Common myeloid progenitor, CD34-positive (primary cell): ENCODE results near the gene UROC1.
A peak's percentile ranks its signal among the peaks of the same experiment; 100 is the strongest.

Experiments used
- CTCF ChIA-PET: fragments of 350-600 bp; sonication (Branson Sonifier 250); formaldehyde crosslinking; loops from one replicate; lab custom pipeline; 2021; ENCODE audit warnings: antibody characterized with exemption; lab: Charles Lee
- POLR2A ChIA-PET: fragments of 350-600 bp; sonication (Branson Sonifier 250); formaldehyde crosslinking; loops from one replicate; lab custom pipeline; 2021; ENCODE audit warnings: antibody characterized with exemption; lab: Charles Lee
- DNase-seq, 3 donors: peaks; one replicate each; pipeline versions ENCODE4 v3.0.0 to v3.0.0-alpha.2; 2013
- H3K27ac ChIP-seq, 2 experiments: 1 replicate in 1 of 2; 2 replicates in 1 of 2; pipeline ENCODE4 v1.7.0; 2013; ENCODE audit warnings: inconsistent platforms in 2 of 2, low read length in 2 of 2, mild to moderate bottlenecking in 2 of 2, low read depth in 1 of 2, moderate library complexity in 1 of 2; ENCODE audit not compliant: severe bottlenecking in 2 of 2, insufficient read depth in 1 of 2, poor library complexity in 1 of 2
- H3K27me3 ChIP-seq, 5 experiments: replicated peaks in 2 of 5; 1 replicate in 3 of 5; 2 replicates in 2 of 5; pipeline versions ENCODE4 v1.6.1 to v1.7.0; 2013; ENCODE audit warnings: low read length in 4 of 5, mild to moderate bottlenecking in 2 of 5, moderate library complexity in 2 of 5, inconsistent platforms in 1 of 5; ENCODE audit not compliant: insufficient read depth in 5 of 5, control insufficient read depth in 4 of 5
- H3K36me3 ChIP-seq, 4 experiments: 1 replicate in 2 of 4; 2 replicates in 2 of 4; pipeline versions ENCODE4 v1.6.1 to v1.7.0; 2013; ENCODE audit warnings: low read length in 3 of 4, control low read depth in 1 of 4, mild to moderate bottlenecking in 1 of 4; ENCODE audit not compliant: control insufficient read depth in 4 of 4, insufficient read depth in 4 of 4
- H3K4me1 ChIP-seq, 4 experiments: 1 replicate in 3 of 4; 2 replicates in 1 of 4; pipeline versions ENCODE4 v1.6.1 to v1.7.1; 2013; ENCODE audit warnings: low read length in 3 of 4, mild to moderate bottlenecking in 3 of 4, control low read depth in 1 of 4, inconsistent platforms in 1 of 4, moderate library complexity in 1 of 4; ENCODE audit not compliant: control insufficient read depth in 4 of 4, insufficient read depth in 4 of 4; ENCODE audit errors: control extremely low read depth in 1 of 4
- H3K4me3 ChIP-seq, 7 experiments: 1 replicate in 4 of 7; 2 replicates in 3 of 7; pipeline versions ENCODE4 v1.5.1 to v1.7.0; 2013; ENCODE audit warnings: mild to moderate bottlenecking in 7 of 7, low read length in 6 of 7, moderate library complexity in 6 of 7, inconsistent platforms in 2 of 7, low read depth in 2 of 7, control low read depth in 1 of 7; ENCODE audit not compliant: insufficient read depth in 4 of 7, control insufficient read depth in 1 of 7; ENCODE audit errors: extremely low read depth in 1 of 7
- H3K9me3 ChIP-seq, 5 experiments: 1 replicate in 4 of 5; 2 replicates in 1 of 5; pipeline versions ENCODE4 v1.6.1 to v1.7.1; 2013; ENCODE audit warnings: low read length in 4 of 5, mild to moderate bottlenecking in 2 of 5, inconsistent platforms in 1 of 5, low read depth in 1 of 5, moderate library complexity in 1 of 5; ENCODE audit not compliant: control insufficient read depth in 4 of 5, insufficient read depth in 2 of 5; ENCODE audit errors: control extremely low read depth in 1 of 5
- WGBS: methylation state at CpG from one replicate; pipeline ENCODE4 v1.1.5; 2013; ENCODE audit not compliant: insufficient coverage; 5-methylcytosine and 5-hydroxymethylcytosine counted together

UROC1 gene

GRCh38 chr3:126540951-126541627 lies 23.5 kb upstream of the UROC1 start:
- H3K4me3 ChIP-seq = peak overlapping the region in 3 of 7 experiments; percentile 7 to 26 (median 20)
- peak overlapping the region; percentile 95 to 96 for H3K27ac ChIP-seq
- peaks cover 2 to 33% (median 12%) of the 10 kb centered on the region in 4 experiments for H3K36me3 ChIP-seq
- CTCF ChIA-PET = interaction anchor here (0.8 kb wide), 1 partner anchor 14 kb away, joined by 3 read pairs; no protein-coding TSS in a partner anchor
- DNase-seq = peak in 1 of 3 donors; percentile 29
- peaks cover 2 to 89% (median 80%) of the 10 kb centered on the region in 4 experiments for H3K4me1 ChIP-seq
- POLR2A ChIA-PET = interaction anchor here (0.8 to 1.5 kb wide), 2 partner anchors 10 to 17 kb away, joined by 3 to 5 read pairs; partner anchors contain the start of gene CHST13
- H3K27me3 ChIP-seq = no peaks in the 10 kb centered on the region
- WGBS = 36% methylated on average over 22 of the region's 24 CpGs
- H3K9me3 ChIP-seq = no peaks in the 10 kb centered on the region

GRCh38 chr3:126540342-126540849 lies 22.8 kb upstream of the UROC1 start:
- Histone ChIP-seq H3K27me3 (no peaks in the 10 kb centered on the region), H3K27ac (peak overlapping the region; percentile 95 to 96), H3K4me3 (peak overlapping the region in 1 of 7 experiments; percentile 20), H3K36me3 (peaks cover 4 to 33% (median 12%) of the 10 kb centered on the region in 4 experiments), H3K4me1 (peaks cover 2 to 83% (median 74%) of the 10 kb centered on the region in 4 experiments), H3K9me3 (no peaks in the 10 kb centered on the region)
- peak; percentile 92 to 98 (median 98) for DNase-seq
- CTCF ChIA-PET = interaction anchor here (0.8 kb wide), 1 partner anchor 14 kb away, joined by 3 read pairs; no protein-coding TSS in a partner anchor
- 34% methylated on average over 6 of the region's 9 CpGs for WGBS
- POLR2A ChIA-PET = interaction anchor here (0.8 to 1.5 kb wide), 2 partner anchors 9 to 17 kb away, joined by 3 to 5 read pairs; partner anchors contain the start of gene CHST13

- Histone ChIP-seq H3K9me3 (no peaks in the 10 kb centered on the region), H3K27me3 (no peaks in the 10 kb centered on the region), H3K36me3 (peaks cover 4 to 33% (median 12%) of the 10 kb centered on the region in 4 experiments), H3K4me1 (peaks cover 2 to 76% (median 67%) of the 10 kb centered on the region in 4 experiments), H3K27ac (peak overlapping the region; percentile 40 to 96), H3K4me3 (no peak overlapping the region)
- CTCF ChIA-PET = no interaction called here
- WGBS = 91% methylated on average over 7 of the region's 10 CpGs
- POLR2A ChIA-PET = no interaction called here
- DNase-seq = peak in 1 of 3 donors; percentile 39
These were observed 22.1 kb upstream of the UROC1 start for GRCh38 chr3:126539558-126540250.

- Histone ChIP-seq H3K27ac (peak overlapping the region in 1 of 2 experiments; percentile 96), H3K9me3 (no peaks in the 10 kb centered on the region), H3K27me3 (no peaks in the 10 kb centered on the region), H3K36me3 (peaks cover 4 to 33% (median 12%) of the 10 kb centered on the region in 4 experiments), H3K4me1 (peaks cover 2 to 69% (median 62%) of the 10 kb centered on the region in 4 experiments), H3K4me3 (no peak overlapping the region)
- POLR2A ChIA-PET = no interaction called here
- no peak for DNase-seq
- CTCF ChIA-PET = interaction anchor here (0.9 to 2.2 kb wide), 4 partner anchors 12 to 18 kb away, joined by 3 to 12 read pairs (median 6); partner anchors contain the start of gene CHST13
- WGBS = 60% methylated on average over 2 of the region's 5 CpGs
These were observed 21.4 kb upstream of the UROC1 start for GRCh38 chr3:126538966-126539365.

GRCh38 chr3:126538316-126538715 lies 20.7 kb upstream of the UROC1 start:
- no peaks in the 10 kb centered on the region for H3K9me3 ChIP-seq
- WGBS = 92% methylated on average over 9 of the region's 9 CpGs
- ChIA-PET CTCF (interaction anchor here (0.8 to 2.2 kb wide), 5 partner anchors 9 to 17 kb away, joined by 3 to 12 read pairs (median 4); partner anchors contain the start of gene CHST13), POLR2A (no interaction called here)
- H3K4me3 ChIP-seq = no peak overlapping the region
- no peaks in the 10 kb centered on the region for H3K27me3 ChIP-seq
- DNase-seq = no peak
- H3K36me3 ChIP-seq = peaks cover 2 to 29% (median 12%) of the 10 kb centered on the region in 4 experiments
- H3K4me1 ChIP-seq = peaks cover 4 to 69% (median 63%) of the 10 kb centered on the region in 4 experiments
- H3K27ac ChIP-seq = no peak overlapping the region

- no peak for DNase-seq
- Histone ChIP-seq H3K27ac (no peak overlapping the region), H3K4me3 (no peak overlapping the region), H3K27me3 (no peaks in the 10 kb centered on the region), H3K9me3 (no peaks in the 10 kb centered on the region), H3K36me3 (peaks cover 2 to 27% (median 10%) of the 10 kb centered on the region in 4 experiments), H3K4me1 (peaks cover 7 to 68% (median 62%) of the 10 kb centered on the region in 4 experiments)
- POLR2A ChIA-PET = interaction anchor here (0.5 kb wide), 1 partner anchor 1764 kb away, joined by 3 read pairs; no protein-coding TSS in a partner anchor
- 95% methylated on average over 10 of the region's 10 CpGs for WGBS
- CTCF ChIA-PET = interaction anchor here (0.8 to 2.2 kb wide), 5 partner anchors 9 to 40 kb away, joined by 3 to 12 read pairs (median 4); partner anchors contain the start of gene CHST13
These were observed 20.2 kb upstream of the UROC1 start for GRCh38 chr3:126537730-126538281.
